Prostate gland (tissue), 2 donors: ENCODE data around the gene TXNL4A.

Experiments used
- POLR2A ChIP-seq: fragments of 450-650 bp; IDR thresholded peaks from one replicate; pipeline ENCODE4 v1.6.1; 2016; ENCODE audit warnings: antibody characterized with exemption, mild to moderate bottlenecking
- POLR2AphosphoS5 ChIP-seq: sonication (generic); formaldehyde crosslinking; IDR thresholded peaks from one replicate; pipeline ENCODE4 v1.6.1; 2017; ENCODE audit warnings: antibody characterized with exemption
- TF ChIP-seq, protein P1 (sequence below), 4 experiments: fragments of 200-600 bp in 2 of 4; fragments of 450-650 bp in 2 of 4; sonication (generic) in 2 of 4; IDR thresholded peaks; 1 replicate in 3 of 4; 2 replicates in 1 of 4; pipeline ENCODE4 v1.5.1; 2016 to 2019; ENCODE audit warnings: antibody characterized with exemption in 4 of 4, mild to moderate bottlenecking in 2 of 4, moderate library complexity in 2 of 4

DNA sequence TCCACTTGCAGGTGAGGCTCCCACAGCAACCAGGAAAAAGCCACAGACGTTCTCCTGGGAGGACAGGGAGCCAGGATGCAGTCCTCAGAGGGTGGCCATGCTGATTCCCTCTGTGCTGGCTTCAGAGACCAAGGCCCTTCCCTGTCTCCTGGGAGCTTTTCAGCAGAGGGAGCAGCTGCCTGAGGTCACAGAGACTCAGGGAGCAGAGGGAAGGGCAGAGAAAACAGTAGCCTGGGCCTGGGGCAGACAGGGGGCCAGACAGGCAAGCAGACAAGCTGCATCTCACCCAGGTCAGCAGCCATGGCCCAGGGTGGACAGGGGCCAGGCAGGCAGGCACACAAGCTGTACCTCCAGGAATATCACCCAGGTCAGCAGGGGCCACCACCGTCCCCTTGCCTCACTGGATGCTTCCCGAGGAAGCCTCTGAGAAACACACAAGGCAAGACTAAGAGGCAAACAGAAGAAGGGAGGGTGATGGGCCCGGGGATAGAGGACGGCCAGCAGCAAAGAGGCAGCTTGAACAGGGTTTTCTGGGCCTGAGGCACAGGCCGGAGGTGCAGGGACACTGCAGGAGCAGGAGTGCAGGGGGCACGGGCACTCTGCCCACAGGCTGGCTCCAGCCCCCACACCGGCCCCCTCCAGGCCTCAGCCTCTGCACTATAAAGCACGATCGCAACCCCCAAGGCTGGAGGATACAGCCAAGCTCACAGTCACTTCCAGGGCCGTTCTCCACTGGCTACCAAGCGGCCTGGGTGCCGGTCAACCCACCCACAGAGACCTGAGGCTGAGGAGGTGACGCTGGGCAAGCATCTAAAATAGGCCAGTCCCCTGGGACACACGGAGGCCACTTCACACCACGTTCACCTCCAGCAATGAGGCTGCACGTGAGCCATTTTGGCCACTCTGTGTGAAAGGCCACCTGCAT lies 43.0 kb downstream of the TXNL4A start:
- TF ChIP-seq POLR2AphosphoS5 (no peak), POLR2A (no peak)
- TF ChIP-seq, protein P1, sequence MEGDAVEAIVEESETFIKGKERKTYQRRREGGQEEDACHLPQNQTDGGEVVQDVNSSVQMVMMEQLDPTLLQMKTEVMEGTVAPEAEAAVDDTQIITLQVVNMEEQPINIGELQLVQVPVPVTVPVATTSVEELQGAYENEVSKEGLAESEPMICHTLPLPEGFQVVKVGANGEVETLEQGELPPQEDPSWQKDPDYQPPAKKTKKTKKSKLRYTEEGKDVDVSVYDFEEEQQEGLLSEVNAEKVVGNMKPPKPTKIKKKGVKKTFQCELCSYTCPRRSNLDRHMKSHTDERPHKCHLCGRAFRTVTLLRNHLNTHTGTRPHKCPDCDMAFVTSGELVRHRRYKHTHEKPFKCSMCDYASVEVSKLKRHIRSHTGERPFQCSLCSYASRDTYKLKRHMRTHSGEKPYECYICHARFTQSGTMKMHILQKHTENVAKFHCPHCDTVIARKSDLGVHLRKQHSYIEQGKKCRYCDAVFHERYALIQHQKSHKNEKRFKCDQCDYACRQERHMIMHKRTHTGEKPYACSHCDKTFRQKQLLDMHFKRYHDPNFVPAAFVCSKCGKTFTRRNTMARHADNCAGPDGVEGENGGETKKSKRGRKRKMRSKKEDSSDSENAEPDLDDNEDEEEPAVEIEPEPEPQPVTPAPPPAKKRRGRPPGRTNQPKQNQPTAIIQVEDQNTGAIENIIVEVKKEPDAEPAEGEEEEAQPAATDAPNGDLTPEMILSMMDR (IDR thresholded peaks at IDR 0.05) = no peak
